Stomach (tissue), 4 donors: Measurements from ENCODE around the gene RNF5.

Source experiments
- CTCF ChIP-seq, 7 experiments: fragments of 450-650 bp in 4 of 7; fragments of 200-600 bp in 3 of 7; sonication (generic) in 3 of 7; IDR thresholded peaks; one replicate each; pipeline ENCODE4 v1.5.1; 2016 to 2019; ENCODE audit warnings: antibody characterized with exemption in 7 of 7, control low read depth in 2 of 7, mild to moderate bottlenecking in 1 of 7
- EP300 ChIP-seq: sonication (generic); formaldehyde crosslinking; IDR thresholded peaks from one replicate; pipeline ENCODE4 v1.6.1; 2017; ENCODE audit warnings: antibody characterized with exemption
- POLR2AphosphoS5 ChIP-seq, 3 donors: sonication (generic); formaldehyde crosslinking; IDR thresholded peaks; one replicate each; pipeline ENCODE4 v1.6.1; 2016; ENCODE audit warnings: antibody characterized with exemption in 3 of 3

- no peak for TF ChIP-seq CTCF (IDR thresholded peaks at IDR 0.05)
- no peak for TF ChIP-seq POLR2AphosphoS5 (IDR thresholded peaks at IDR 0.05)
- TF ChIP-seq EP300, result no peak
Observed at GRCh38 chr6:32181915-32182529, 3.8 kb downstream of the RNF5 start.
